GM21360 (cell line): ENCODE results near the gene TTLL5.
"Not testable (repeated sequence)": the region's sequence is repeated elsewhere in the genome, so short reads cannot be mapped to it uniquely, and the experiment has no call there.

ENCODE experiments used
- ATAC-seq: cut with Tn5 transposase; IDR thresholded peaks from one replicate; pipeline ENCODE4 v1.9.1; 2021; ENCODE audit warnings: mild to moderate bottlenecking, moderate library complexity; ENCODE audit not compliant: unreplicated experiment

The TTLL5 gene

DNA sequence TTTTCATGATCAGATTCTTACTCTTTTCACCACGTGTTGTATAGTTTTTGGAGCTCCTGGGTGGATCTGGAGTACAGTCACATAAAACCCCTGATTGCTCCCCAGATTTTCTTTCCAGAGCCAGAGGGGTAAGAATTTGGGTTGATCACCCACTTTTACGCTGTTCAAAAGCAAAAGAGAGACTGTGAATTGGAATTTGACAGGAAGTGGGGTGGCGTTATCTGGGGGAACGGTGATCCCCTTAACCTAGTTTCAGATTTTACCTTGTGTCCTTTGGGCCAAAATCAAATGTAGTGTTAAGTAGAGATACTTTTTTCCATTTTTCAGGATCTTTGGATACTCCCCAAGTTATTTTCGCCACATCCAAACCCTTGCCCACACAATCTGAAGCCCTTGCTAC is 245.2 kb downstream of the TTLL5 start:
- no peak for ATAC-seq

DNA sequence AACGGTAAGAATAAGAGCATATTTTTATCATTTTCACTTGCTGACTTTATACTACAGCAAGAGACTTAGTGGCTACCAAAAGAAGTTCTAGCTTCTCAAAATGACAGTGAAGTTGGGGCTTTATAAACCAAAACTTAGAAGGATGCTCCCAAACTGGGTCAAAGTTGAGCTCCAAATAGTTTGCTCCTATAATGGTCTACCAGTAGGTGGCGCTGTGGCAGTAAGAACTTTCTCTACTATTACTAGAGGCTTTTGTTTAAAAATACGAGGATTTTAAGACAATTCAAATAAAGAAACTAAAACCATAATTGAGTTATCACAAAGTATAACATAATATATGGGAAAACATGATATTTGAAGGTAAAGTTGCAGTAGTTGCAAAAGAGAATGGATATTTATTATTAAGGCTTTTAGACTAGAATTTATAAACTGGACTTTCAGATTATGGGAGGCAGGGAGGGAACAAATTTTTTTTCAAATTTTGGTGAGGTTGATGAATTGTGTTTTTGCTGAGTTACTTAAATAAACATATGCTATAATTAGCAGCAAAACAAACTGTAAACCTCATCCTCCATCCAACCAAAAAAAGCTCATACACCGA is 245.7 kb downstream of the TTLL5 start:
- ATAC-seq = no peak

GRCh38 chr14:75907756-75908359 is 246.8 kb downstream of the TTLL5 start:
- ATAC-seq = no peak

DNA sequence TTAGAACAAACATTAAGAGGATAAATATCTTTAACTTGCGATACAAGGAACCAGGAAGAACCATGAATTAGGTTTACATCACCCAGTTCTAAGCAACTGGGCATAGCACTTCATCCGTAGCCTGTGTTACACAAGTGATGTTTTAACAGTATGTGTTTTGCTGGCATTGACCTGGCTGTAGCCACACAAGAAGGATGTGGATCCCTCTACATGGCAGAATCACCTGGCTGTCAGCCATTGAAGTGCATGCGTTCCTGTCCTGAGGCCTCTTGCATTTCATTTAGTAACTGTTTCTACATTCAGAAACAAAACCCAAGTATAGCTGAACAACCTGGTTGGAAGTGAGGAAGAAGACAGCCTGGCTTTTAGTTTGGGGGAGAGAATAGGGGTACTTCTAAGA is 248.6 kb downstream of the TTLL5 start:
- no peak for ATAC-seq

GRCh38 chr14:75910048-75910447 is 249.0 kb downstream of the TTLL5 start:
- ATAC-seq = no peak

GRCh38 chr14:75911883-75912282 is 250.8 kb downstream of the TTLL5 start:
- no peak for ATAC-seq

GRCh38 chr14:75913183-75913582 is 252.1 kb downstream of the TTLL5 start:
- no peak for ATAC-seq

GRCh38 chr14:75915045-75915444 is 254.0 kb downstream of the TTLL5 start:
- no peak for ATAC-seq

DNA sequence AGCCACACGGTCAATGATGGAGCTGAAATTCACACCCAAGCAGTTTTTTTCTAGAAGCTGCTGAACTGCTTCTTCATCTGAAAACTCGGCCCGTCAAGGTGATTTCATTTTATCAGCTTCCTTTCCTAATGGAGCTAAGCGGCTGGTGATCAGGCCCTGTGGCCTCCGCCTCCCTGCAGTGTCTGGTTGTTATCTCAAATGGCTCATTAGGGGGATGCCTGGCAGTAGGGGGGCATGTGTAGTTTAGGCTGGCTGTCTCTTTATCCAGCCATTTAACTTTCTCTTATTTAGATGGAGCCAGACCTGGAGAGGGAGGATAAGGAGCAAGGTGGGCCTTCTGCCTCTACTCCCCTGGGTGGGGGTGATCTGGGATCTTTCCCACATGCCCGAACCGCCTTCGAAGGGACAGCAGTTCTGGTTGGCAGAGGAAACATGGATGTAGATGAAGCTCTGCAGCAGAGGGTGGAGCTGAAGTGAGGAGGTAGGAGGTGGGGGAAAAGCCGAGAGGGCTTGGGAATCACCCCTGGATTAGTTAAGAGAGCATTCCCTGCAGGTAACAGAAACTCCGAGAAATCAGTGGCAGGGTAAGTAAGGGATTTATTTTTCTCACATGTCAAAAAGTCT is 256.4 kb downstream of the TTLL5 start:
- ATAC-seq = no peak

DNA sequence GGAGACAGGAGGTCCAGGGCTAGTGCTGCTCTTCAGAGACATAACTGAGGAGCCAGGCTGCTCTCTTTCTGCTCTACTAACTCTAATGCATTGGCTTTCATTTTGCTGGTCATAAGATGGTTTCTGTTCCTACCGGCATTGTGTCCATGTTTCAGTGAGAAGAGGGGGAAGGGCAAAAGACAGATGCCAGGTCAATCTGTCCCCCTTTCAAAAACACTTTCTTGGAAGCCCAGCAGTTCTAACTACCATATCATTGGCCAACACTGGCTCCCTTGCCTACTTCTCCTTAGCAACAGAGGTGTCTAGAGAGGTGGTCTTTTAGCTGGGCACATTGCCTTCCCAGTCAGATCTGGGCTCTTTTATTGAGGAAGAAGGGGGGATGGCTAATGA is 256.9 kb downstream of the TTLL5 start:
- no peak for ATAC-seq

DNA sequence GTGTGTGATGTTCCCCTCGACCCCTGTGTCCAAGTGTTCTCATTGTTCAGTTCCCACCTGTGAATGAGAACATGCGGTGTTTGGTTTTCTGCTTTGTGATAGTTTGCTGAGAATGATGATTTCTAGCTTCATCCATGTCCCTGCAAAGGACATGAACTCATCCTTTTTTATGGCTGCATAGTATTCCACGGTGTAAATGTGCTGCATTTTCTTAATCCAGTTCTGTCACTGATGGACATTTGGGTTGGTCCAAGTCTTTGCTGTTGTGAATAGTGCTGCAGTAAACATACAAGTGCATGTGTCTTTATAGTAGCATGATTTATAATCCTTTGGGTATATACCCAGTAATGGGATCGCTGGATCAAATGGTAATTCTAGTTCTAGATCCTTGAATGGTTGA is 259.4 kb downstream of the TTLL5 start:
- ATAC-seq = not testable (repeated sequence)

- ATAC-seq = not testable (repeated sequence)
Observed at GRCh38 chr14:75925141-75925840, 264.2 kb downstream of the TTLL5 start.

- no peak for ATAC-seq
Observed at GRCh38 chr14:75926431-75927115, 265.5 kb downstream of the TTLL5 start.

GRCh38 chr14:75927564-75928087 is 266.6 kb downstream of the TTLL5 start:
- no peak for ATAC-seq

DNA sequence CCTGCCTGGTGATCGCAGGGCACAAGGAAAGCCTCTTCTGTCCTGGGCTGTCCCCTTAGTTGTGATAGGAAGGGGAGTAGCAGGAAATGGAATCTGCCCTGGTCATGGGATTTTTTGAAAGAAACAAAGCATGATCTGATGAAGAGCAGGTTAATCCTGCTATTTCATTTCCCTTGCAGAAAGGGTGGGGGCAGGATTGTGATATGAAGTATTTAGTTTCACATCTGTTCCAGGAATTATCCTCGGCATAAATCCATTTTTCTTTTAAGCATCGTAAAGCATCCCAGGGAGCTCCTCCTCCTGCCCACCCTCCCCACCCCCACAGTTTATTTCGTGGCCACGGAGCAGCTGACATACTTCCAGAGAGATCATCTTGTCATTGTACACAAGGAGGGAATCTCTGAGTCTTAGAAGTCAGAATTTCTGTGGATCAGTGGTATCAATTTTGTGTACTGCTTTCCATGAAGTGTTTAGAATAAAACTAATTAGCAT is 267.7 kb downstream of the TTLL5 start:
- no peak for ATAC-seq

- no peak for ATAC-seq
Observed at GRCh38 chr14:75933712-75934296, 272.8 kb downstream of the TTLL5 start.

DNA sequence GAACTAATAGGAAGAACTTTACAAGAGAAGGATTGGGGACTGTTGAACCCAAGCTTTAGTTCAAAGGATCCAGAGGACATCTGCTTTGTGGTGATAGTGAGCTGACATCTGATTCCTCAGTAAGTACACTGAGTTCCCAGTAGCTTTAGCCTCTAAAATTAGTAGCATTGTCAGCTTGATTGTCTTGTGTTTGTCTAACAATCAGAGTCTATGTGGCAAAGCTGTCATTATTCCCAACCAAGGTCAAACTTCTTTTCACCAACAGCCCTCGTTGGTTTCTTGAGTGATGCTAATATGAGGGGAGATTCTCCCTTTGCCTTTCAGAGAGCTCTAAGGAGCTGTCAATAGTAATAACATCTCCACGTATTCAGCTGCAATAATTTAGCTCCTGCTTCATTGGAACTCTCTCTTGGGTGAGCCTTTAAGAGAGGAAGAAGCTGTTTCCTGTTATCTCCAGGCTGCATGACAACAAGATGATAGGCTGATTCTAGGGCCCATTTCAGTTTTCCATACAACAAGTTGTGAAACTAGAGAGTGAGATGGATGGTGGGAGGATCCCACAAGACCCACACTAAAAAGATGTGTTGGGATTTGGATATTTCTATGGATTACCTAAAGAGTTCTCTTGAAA is 274.1 kb downstream of the TTLL5 start:
- no peak for ATAC-seq

GRCh38 chr14:75939200-75939599 is 278.2 kb downstream of the TTLL5 start:
- ATAC-seq = no peak

GRCh38 chr14:75941030-75941429 is 280.0 kb downstream of the TTLL5 start:
- ATAC-seq = no peak

- ATAC-seq = no peak
Observed at GRCh38 chr14:75944607-75945241, 283.7 kb downstream of the TTLL5 start.
